Psoas muscle (tissue), 8 donors: ENCODE results near the gene CACNA1A. TPM values are rescaled to one million over a fixed set of nuclear protein-coding genes. Genes with fewer than 3 reads are reported as not detected.

Source experiments
- ATAC-seq, 4 donors: fragments of 200-7000 bp; cut with Tn5 transposase; one replicate each; pipeline ENCODE4 v1.9.1; 2020; ENCODE audit warnings: moderate library complexity in 3 of 4, mild to moderate bottlenecking in 2 of 4
- DNase-seq, 2 donors: peaks; one replicate each; pipeline ENCODE4 v3.0.0-alpha.2; 2020
- H3K27ac ChIP-seq: fragments of 200-600 bp; one replicate; pipeline ENCODE4 v1.8.0; 2022
- H3K27me3 ChIP-seq, 3 donors: fragments of 200-600 bp in 1 of 3; one replicate each; pipeline versions ENCODE4 v1.6.1 to v1.8.0; 2013 to 2022; ENCODE audit warnings: low read length in 2 of 3, mild to moderate bottlenecking in 2 of 3, moderate library complexity in 1 of 3; ENCODE audit not compliant: insufficient read depth in 3 of 3
- H3K36me3 ChIP-seq, 2 donors: fragments of 200-600 bp in 1 of 2; one replicate each; pipeline versions ENCODE4 v1.6.1 to v1.8.0; 2013 to 2022; ENCODE audit warnings: low read depth in 1 of 2, mild to moderate bottlenecking in 1 of 2, moderate library complexity in 1 of 2; ENCODE audit not compliant: insufficient read depth in 1 of 2
- H3K4me1 ChIP-seq: fragments of 200-600 bp; one replicate; pipeline ENCODE4 v1.8.0; 2022
- H3K4me3 ChIP-seq: fragments of 200-600 bp; one replicate; pipeline ENCODE4 v1.8.0; 2022; ENCODE audit warnings: mild to moderate bottlenecking
- H3K9me3 ChIP-seq: fragments of 200-600 bp; one replicate; pipeline ENCODE4 v1.8.0; 2022
- CTCF ChIP-seq: fragments of 200-600 bp; IDR thresholded peaks from one replicate; pipeline ENCODE4 v1.8.0; 2022; ENCODE audit warnings: antibody characterized with exemption
- WGBS, 3 donors: extraction: QIAGEN DNeasy Blood & Tissue Kit; methylation state at CpG; one replicate each; pipeline versions ENCODE4 v1.1.6 to v1.1.7; 2013; 5-methylcytosine and 5-hydroxymethylcytosine counted together
- intact Hi-C, 2 donors: fragments of 100-400 bp; cut with DNase I; formaldehyde crosslinking; loops; one replicate each; pipeline versions ENCODE4 v1.11.0 to v1.14.2; 2022
- polyA plus RNA-seq, 3 donors: library from polyadenylated mRNA; stranded (reverse); fragments of 200-250 nt; gene quantifications; one replicate each; pipeline ENCODE4 v1.2.3, GENCODE V29; 2013
- total RNA-seq, 4 donors: library from RNA; stranded (reverse); fragmentation: NEBNext Ultra II Directional in 2 of 4; extraction: Animal tissue kit (Norgen Biotek cat#: 25700) in 2 of 4; gene quantifications; one replicate each; pipeline versions ENCODE4 v1.2.1 to v1.2.4, GENCODE V29; 2021 to 2023
- donor health status: healthy with polysubstance abuse.
- donor health status: DM: no; HTN: no; CAD: no; lungs with moderate emphysema.
- donor health status: Bipolar disorder and iron deficiency.
- donor health status: healthy.
- donor health status: DM: yes; HTN: yes; CAD: no.
- donor health status: DM: no; HTN: no; CAD: no.
- donor health status: DM: no; HTN: no; CAD: no.
- donor health status: DM: yes; HTN: yes; CAD: no.

The CACNA1A gene
- total and polyA plus RNA-seq, 7 donors: 0.14 to 0.60 (median 0.36) TPM

DNA sequence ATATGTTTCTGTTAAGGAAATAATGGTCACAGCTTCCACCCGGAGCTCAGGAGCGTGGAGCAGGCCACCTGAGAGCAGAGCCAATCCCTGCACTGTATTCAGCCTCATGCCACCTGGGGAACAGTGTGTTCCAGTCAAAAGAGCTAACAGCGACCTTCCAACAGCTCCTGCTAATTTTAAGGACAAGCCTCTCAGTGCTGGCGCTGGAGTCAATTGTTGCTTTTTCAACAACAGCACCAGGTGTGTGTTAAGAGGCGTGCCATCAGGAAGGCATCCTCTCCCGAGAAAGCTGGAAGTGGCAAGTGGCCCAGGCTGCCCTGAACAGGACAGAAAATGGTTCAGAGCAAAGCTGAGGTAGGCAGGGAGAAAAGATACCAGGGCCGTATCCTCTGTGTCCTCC lies 102.0 kb downstream of the CACNA1A start:
- 59 to 64% (median 61%) methylated on average over 7 of the region's 7 CpGs for WGBS, 3 donors
- Histone ChIP-seq H3K4me3 (no peak overlapping the region), H3K36me3 (no peaks in the 10 kb centered on the region), H3K27ac (no peak overlapping the region), H3K27me3 (no peaks in the 10 kb centered on the region), H3K9me3 (peaks cover 7% of the 10 kb centered on the region), H3K4me1 (no peaks in the 10 kb centered on the region)
- intact Hi-C loops: no loop called here
- no peak for ATAC-seq
- no peak for TF ChIP-seq CTCF
- no peak for DNase-seq

GRCh38 chr19:13401388-13401787 lies 104.9 kb downstream of the CACNA1A start:
- peaks cover 7% of the 10 kb centered on the region for H3K9me3 ChIP-seq
- H3K27ac ChIP-seq: no peak overlapping the region
- DNase-seq: no peak
- no peak for TF ChIP-seq CTCF
- no peaks in the 10 kb centered on the region for H3K36me3 ChIP-seq
- intact Hi-C loops: no loop called here
- no peak overlapping the region for H3K4me3 ChIP-seq
- H3K4me1 ChIP-seq: no peaks in the 10 kb centered on the region
- no peaks in the 10 kb centered on the region for H3K27me3 ChIP-seq
- 80 to 94% (median 80%) methylated on average over 2 of the region's 2 CpGs for WGBS, 3 donors
- no peak for ATAC-seq

DNA sequence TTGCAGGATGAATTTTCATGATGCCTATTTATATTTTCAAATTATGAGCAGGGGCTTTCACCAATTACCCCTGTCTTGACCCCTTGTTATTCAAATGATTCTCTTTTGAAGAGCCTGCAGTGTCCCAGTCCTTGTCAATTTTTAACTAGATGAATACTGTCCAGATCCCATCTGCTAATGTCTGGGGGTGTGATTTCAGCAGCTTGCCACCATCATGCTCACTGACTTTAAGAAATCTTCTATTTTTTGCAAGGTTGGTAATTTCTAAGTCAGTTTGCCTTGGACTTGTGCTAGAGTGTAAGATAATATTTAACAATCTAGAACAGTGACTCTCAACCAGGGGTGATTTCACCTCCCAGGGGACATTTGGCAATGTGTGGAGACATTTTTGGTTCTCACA lies 106.0 kb downstream of the CACNA1A start:
- intact Hi-C loops: no loop called here
- H3K36me3 ChIP-seq: no peaks in the 10 kb centered on the region

DNA sequence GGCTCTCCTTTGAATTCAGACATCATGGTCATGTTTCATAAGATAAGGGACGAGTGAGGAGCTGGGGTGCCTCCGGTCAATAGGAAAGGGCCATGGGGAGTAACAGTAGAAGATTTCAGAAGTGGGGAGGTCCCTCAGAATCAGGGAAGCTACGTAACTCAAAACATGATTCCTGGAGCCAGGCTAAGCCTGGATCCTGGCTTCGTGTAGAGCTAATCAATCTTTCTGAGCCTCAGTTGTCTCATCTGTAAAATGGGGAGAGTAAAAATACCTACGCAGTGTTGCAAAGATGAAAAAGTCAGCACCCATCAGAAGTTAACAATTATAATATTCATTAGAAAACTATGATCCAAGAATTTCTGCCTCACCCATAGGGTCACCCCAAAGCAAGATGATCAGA lies 106.5 kb downstream of the CACNA1A start:
- 71 to 78% (median 74%) methylated on average over 5 of the region's 5 CpGs for WGBS, 3 donors
- H3K27me3 ChIP-seq: peaks cover 0 to 2% (median 0%) of the 10 kb centered on the region in 3 donors

More for the DNA sequence above, 106.0 kb downstream of the CACNA1A start:
- H3K27ac ChIP-seq: no peak overlapping the region
- TF ChIP-seq CTCF: no peak
- ATAC-seq (no peak), DNase-seq (no peak)
- peaks cover 7% of the 10 kb centered on the region for H3K9me3 ChIP-seq
- no peak overlapping the region for H3K4me3 ChIP-seq
- no peaks in the 10 kb centered on the region for H3K4me1 ChIP-seq
- no peaks in the 10 kb centered on the region for H3K27me3 ChIP-seq

More for the DNA sequence above, 106.5 kb downstream of the CACNA1A start:
- no peak for ATAC-seq
- H3K4me1 ChIP-seq: no peaks in the 10 kb centered on the region
- no peak for DNase-seq
- TF ChIP-seq CTCF: no peak
- no peaks in the 10 kb centered on the region for H3K36me3 ChIP-seq
- no peak overlapping the region for H3K4me3 ChIP-seq
- peaks cover 7% of the 10 kb centered on the region for H3K9me3 ChIP-seq
- intact Hi-C loops: no loop called here
- no peak overlapping the region for H3K27ac ChIP-seq
